ENCODE measurements around the gene EME1. TPM values are rescaled to one million over a fixed set of nuclear protein-coding genes. Genes with fewer than 3 reads are reported as not detected.

The EME1 gene
- total and polyA plus RNA-seq, 2 of the 13 experiments (the other 11 are each of a cell fraction or from before 2014, with no cell fraction given): 20.7 to 24.6 TPM

DNA sequence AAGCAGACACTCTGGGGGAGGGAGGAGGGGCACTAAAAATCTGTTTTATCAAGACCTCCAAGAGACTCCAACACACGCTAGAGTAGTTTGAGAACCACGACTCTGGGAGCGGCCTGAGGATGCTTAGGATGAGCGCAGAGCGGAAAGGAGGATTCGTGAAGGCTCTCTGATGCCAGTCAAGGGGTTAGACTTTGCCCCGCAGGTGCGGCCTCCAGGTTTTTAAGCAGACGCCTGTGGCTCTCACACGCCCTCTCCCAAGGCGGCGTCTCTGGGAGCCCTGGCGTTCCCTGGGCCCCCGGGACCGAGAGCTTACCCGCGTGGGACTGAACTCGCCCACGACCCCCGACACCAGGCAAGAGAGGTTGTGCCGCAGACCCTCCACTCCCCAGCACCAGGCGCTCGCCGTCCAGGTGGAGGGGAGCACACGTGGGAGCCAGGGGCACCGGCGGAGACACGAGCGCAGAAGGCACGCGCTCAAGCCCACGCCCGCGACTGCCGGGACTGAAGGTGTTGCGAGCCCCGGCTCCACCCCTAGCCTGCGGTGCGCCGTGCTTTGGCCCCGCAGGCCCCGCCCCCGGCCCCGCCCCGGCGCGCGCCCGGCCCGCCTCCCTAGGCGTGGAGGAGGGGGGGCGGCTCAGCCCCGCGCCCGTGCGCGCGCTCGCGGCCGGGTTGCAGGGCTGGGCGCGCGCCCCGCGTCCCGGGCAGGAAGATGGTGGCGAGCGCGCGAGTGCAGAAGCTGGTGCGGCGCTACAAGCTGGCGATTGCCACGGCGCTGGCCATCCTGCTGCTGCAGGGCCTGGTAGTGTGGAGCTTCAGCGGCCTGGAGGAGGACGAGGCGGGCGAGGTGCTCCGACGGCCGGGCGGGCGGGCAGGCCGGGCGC is 27.4 kb upstream of the EME1 start, which contains the start of gene XYLT2 (continued):
- TF ChIP-seq CBX5 (CRISPR knock-in tag; IDR thresholded peaks at IDR 0.05; ENCODE audit: borderline replicate concordance): no peak
- peak; percentile 78 for TF ChIP-seq ZNF687 (CRISPR knock-in tag; IDR thresholded peaks at IDR 0.05)
- TF ChIP-seq FOXK2 (IDR thresholded peaks at IDR 0.05): no peak
- TF ChIP-seq, protein P1, sequence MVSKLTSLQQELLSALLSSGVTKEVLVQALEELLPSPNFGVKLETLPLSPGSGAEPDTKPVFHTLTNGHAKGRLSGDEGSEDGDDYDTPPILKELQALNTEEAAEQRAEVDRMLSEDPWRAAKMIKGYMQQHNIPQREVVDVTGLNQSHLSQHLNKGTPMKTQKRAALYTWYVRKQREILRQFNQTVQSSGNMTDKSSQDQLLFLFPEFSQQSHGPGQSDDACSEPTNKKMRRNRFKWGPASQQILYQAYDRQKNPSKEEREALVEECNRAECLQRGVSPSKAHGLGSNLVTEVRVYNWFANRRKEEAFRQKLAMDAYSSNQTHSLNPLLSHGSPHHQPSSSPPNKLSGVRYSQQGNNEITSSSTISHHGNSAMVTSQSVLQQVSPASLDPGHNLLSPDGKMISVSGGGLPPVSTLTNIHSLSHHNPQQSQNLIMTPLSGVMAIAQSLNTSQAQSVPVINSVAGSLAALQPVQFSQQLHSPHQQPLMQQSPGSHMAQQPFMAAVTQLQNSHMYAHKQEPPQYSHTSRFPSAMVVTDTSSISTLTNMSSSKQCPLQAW (CRISPR knock-in tag; IDR thresholded peaks at IDR 0.05): peak; percentile 48; the same call in 1 of the 2 replicates
- TF ChIP-seq ZNF883 (CRISPR knock-in tag; IDR thresholded peaks at IDR 0.05; ENCODE audit: not compliant biosample characterization): no peak
- TF ChIP-seq, protein P2, sequence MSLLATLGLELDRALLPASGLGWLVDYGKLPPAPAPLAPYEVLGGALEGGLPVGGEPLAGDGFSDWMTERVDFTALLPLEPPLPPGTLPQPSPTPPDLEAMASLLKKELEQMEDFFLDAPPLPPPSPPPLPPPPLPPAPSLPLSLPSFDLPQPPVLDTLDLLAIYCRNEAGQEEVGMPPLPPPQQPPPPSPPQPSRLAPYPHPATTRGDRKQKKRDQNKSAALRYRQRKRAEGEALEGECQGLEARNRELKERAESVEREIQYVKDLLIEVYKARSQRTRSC (CRISPR knock-in tag; IDR thresholded peaks at IDR 0.05; ENCODE audit: low read depth): no peak
- 0 out of 2 replicates have a peak, but pooled peaks have one; percentile 7 for TF ChIP-seq ZNF570 (CRISPR knock-in tag; IDR thresholded peaks at IDR 0.05; ENCODE audit: borderline replicate concordance)
- TF ChIP-seq, protein P3, sequence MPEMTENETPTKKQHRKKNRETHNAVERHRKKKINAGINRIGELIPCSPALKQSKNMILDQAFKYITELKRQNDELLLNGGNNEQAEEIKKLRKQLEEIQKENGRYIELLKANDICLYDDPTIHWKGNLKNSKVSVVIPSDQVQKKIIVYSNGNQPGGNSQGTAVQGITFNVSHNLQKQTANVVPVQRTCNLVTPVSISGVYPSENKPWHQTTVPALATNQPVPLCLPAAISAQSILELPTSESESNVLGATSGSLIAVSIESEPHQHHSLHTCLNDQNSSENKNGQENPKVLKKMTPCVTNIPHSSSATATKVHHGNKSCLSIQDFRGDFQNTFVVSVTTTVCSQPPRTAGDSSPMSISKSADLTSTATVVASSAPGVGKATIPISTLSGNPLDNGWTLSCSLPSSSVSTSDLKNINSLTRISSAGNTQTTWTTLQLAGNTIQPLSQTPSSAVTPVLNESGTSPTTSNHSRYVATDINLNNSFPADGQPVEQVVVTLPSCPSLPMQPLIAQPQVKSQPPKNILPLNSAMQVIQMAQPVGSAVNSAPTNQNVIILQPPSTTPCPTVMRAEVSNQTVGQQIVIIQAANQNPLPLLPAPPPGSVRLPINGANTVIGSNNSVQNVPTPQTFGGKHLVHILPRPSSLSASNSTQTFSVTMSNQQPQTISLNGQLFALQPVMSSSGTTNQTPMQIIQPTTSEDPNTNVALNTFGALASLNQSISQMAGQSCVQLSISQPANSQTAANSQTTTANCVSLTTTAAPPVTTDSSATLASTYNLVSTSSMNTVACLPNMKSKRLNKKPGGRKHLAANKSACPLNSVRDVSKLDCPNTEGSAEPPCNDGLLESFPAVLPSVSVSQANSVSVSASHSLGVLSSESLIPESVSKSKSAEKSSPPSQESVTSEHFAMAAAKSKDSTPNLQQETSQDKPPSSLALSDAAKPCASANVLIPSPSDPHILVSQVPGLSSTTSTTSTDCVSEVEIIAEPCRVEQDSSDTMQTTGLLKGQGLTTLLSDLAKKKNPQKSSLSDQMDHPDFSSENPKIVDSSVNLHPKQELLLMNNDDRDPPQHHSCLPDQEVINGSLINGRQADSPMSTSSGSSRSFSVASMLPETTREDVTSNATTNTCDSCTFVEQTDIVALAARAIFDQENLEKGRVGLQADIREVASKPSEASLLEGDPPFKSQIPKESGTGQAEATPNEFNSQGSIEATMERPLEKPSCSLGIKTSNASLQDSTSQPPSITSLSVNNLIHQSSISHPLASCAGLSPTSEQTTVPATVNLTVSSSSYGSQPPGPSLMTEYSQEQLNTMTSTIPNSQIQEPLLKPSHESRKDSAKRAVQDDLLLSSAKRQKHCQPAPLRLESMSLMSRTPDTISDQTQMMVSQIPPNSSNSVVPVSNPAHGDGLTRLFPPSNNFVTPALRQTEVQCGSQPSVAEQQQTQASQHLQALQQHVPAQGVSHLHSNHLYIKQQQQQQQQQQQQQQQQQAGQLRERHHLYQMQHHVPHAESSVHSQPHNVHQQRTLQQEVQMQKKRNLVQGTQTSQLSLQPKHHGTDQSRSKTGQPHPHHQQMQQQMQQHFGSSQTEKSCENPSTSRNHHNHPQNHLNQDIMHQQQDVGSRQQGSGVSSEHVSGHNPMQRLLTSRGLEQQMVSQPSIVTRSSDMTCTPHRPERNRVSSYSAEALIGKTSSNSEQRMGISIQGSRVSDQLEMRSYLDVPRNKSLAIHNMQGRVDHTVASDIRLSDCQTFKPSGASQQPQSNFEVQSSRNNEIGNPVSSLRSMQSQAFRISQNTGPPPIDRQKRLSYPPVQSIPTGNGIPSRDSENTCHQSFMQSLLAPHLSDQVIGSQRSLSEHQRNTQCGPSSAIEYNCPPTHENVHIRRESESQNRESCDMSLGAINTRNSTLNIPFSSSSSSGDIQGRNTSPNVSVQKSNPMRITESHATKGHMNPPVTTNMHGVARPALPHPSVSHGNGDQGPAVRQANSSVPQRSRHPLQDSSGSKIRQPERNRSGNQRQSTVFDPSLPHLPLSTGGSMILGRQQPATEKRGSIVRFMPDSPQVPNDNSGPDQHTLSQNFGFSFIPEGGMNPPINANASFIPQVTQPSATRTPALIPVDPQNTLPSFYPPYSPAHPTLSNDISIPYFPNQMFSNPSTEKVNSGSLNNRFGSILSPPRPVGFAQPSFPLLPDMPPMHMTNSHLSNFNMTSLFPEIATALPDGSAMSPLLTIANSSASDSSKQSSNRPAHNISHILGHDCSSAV (CRISPR knock-in tag; IDR thresholded peaks at IDR 0.05; ENCODE audit: borderline replicate concordance): peak; percentile 48; the same call in 1 of the 2 replicates
- TF ChIP-seq ZNF772 (CRISPR knock-in tag; IDR thresholded peaks at IDR 0.05): peak; percentile 48; the same call in 1 of the 2 replicates
- TF ChIP-seq TEAD2 (CRISPR knock-in tag; IDR thresholded peaks at IDR 0.05): no peak
- TF ChIP-seq MXI1 (IDR thresholded peaks at IDR 0.05; ENCODE audit: borderline replicate concordance, low read depth, low read length): peak; percentile 67; the same call in 1 of the 3 replicates
- TF ChIP-seq, protein P4, sequence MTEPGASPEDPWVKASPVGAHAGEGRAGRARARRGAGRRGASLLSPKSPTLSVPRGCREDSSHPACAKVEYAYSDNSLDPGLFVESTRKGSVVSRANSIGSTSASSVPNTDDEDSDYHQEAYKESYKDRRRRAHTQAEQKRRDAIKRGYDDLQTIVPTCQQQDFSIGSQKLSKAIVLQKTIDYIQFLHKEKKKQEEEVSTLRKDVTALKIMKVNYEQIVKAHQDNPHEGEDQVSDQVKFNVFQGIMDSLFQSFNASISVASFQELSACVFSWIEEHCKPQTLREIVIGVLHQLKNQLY (CRISPR knock-in tag; IDR thresholded peaks at IDR 0.05): no peak
